HG03097 (cell line): Measurements from ENCODE around the gene HELZ.
A peak's percentile ranks its signal among the peaks of the same experiment; 100 is the strongest.

Source experiments
- ATAC-seq: cut with Tn5 transposase; IDR thresholded peaks from one replicate; pipeline ENCODE4 v1.9.1; 2021; ENCODE audit not compliant: unreplicated experiment, low FRiP score

Gene HELZ

DNA sequence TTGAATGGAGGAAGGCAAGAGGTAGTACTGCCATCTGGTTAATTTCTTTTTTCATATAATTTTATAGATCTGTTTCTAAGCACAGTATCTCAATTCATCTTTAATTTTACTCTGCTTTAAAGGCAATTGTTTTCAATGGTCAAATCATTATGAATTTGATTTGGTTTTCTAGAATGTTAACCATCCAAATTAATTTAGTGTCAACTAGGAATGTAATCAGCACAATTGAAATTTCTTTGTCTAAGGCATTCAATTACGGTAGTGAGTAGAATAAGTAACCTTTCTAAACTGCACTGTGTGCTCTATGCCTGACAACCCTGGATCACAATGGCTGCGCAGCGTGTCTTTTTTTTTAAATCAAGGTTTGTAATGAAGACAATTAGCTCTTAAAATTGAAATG is 156.4 kb downstream of the HELZ start:
- ATAC-seq, result no peak

DNA sequence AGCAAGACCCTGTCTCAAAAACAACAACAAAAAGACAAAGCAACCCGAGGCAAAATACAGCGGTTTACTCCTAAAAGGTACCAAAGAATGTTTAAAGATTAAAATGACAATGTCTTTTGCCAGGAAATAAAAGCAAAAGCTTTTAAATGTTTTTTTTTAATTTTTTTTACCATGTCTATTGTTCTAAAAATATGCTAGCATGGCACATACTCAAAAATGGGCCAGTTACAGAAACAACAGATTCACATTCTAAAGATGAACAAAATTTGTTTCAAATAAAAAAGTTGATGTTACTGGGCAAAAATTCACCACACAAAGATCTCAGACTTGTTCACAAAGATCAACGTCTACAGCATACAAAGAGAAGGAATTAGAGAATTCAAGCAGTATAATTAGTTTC is 159.6 kb downstream of the HELZ start:
- ATAC-seq, result no peak

DNA sequence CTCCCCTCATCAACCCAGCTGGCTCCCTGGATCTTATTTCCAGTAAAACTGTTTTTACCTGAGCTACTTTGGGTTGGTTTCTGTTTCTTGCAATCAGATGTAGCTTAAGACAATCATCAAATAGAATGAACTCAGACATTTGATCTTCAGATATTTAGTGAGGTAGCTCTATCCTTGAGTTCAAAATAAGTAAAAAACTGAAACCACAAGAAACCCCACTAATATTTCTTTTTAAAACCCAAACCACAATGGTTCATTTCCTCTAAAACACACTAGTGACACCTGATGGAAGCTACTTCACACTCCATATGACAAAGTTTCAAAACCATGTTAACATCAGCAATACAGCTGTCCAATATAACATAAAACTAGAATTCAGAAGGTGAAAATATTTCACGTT is 162.9 kb downstream of the HELZ start:
- peak; percentile 62 for ATAC-seq

DNA sequence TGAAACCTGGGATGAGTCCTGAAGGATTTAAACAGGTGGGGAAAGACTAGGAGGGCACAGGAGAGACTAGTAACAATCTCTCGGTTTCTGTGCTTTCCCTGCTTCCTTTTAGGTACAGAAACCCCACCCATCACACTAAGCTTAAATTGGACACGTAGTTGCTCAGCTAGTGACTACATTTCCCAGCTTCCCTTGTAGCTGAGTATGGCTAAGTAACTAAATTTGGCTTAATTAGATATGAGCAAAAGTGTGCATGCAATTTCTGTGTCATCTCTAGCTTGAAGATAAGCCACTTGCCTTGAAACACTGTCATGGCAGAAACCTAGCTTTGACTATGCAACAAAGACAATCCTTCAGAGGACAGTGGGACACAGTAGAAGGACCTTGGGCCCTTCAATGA is 164.2 kb downstream of the HELZ start:
- no peak for ATAC-seq

DNA sequence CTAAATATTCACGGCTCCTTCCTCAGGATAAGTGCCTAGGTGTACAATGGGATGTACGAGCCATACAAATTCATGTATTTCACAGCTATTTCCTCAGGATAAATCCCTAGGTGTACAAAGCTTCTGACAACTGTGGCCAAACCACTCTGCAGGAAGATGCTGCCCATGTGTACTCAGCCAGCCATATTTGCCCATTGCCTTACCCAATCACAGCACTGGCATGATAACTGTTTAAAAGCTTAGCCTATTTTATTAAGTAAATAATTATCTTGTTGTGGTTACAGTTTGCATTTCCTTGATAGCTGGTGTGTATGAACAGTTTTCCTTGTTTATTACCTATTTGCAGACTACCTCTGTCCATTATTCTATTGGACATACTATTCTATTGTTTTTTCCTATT is 165.5 kb downstream of the HELZ start:
- ATAC-seq, result no peak

DNA sequence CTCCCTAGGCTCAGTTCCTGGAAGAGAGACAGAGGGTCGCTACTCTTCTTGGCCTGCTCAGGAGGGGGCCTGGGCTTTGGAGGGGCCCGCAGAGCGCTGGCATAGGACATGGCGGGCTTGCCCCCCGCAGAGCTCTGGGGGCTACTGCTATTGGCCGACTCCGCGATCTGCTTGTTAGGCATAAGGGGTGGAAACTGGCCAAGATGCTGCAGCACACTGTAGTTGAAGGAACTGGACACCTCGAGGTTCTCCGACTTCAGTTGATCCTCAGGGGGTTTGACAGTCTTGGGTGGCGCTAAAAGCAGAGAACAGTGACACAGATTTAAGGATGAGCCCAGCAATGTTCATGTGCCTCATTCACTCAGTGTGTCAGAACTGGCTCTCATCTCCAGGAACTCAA is 166.7 kb downstream of the HELZ start:
- ATAC-seq, result no peak

DNA sequence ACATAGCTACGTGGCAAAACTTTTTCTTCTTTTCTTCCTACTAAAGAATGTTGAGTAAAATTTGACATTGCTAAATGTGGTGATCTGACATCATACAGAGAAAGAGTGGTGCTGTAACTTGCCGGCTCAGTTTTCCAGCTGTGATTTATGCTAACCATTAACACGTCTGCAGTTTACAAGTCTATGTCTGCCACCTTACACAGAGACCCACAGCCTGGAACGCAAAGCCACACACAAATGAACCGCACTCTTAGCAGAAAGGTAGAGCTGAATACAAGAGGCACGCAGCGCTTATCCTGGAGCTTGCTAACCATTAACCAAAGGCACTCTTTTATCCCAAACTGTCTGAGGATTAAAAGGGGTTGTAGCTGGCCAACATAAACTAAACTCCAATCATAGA is 168.7 kb downstream of the HELZ start:
- no peak for ATAC-seq

DNA sequence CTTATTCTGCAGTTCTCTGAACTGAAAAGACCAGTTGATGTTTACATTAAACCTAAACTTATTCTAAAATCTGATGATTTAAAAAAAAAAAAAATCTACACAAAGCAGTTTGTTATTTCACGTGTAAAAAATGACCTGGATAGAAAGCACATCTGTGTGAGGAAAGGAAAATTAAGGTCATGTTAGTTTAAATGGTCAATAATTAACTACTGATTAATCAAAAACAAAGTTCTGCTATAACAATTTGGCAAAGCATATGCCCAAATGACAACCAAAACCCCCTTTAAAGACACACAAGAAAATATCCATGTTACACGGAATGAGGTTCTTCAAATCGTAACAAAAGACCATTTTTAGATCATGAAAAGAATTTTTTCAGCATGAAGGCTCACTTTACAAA is 170.2 kb downstream of the HELZ start:
- no peak for ATAC-seq

DNA sequence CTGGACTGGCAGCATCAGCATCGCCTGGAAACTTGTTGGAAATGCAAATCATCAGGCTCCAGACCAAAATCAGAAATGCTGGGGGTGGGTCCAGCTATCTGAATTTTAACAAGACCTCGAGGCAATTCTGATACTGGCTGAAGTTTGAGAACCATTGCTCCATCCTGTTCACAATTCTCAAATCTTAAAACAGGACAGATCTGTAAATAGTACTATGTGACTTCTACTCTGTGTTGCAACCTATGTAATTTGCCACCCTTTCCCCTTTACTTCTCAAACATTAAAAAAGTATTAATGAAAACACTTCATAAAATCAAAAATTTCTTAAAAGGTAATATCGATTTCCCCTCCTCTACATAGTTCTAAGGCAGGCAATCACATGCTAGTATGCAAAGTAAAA is 172.1 kb downstream of the HELZ start:
- no peak for ATAC-seq

DNA sequence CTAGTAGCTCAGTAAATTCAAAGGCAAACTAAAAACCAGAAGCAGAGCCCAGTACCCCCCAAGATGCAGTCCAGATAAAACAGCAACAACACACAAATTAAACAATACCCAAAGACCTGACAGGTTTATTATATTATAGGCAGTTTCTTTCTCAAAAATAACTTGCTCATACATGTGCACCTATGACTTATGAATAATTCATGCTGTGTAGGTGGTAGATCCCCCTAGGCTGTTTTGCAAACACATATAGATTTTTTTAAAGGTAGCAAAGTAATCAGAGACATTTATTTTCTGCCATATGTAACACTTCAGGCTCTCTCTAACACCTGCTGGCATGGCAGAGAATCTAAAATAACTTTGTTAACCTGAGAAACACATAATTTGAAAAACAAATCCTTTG is 173.4 kb downstream of the HELZ start:
- ATAC-seq, result no peak

DNA sequence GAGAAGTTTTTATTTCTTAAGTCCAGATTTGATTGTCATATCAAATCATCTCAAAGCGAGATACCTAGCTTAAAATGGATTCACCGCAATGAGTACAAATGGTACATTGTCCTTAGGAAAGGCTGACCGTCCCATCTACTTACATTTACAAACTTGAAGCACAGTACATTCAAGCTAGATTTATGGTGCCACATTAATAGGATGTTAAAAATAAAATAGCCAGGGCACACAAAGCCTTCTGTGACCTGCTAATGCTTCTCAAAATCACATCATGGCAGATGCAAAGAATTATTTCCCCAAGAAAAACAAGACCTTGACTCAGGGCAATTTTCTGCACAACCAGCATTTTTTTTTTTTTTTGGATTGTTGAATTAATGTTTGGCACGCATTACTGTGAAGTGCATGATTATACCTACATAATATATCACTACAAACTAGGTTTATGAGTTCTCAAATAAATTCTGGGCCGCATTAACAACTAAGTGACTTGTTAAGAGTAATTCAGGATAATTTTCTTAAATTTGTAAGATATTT is 175.3 kb downstream of the HELZ start:
- no peak for ATAC-seq

DNA sequence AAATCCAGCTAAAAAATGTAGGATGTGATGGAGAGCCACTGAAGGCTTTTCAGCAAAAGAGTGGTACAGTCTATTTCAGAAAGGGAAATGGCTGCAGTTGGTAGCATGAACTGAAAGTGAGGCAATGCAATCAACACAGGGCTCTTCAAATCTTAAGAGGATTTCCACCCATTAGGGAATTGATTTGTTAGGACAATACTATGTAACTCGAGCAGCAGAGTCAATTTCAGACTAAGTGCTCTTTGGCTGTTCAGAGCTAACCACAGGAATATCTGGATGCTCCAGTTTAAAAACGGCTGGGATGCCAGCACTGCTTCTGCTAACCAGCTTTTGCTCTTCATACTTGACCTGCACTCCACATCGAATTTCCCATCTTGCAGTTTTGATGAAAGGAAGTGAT is 176.0 kb downstream of the HELZ start:
- ATAC-seq, result no peak

DNA sequence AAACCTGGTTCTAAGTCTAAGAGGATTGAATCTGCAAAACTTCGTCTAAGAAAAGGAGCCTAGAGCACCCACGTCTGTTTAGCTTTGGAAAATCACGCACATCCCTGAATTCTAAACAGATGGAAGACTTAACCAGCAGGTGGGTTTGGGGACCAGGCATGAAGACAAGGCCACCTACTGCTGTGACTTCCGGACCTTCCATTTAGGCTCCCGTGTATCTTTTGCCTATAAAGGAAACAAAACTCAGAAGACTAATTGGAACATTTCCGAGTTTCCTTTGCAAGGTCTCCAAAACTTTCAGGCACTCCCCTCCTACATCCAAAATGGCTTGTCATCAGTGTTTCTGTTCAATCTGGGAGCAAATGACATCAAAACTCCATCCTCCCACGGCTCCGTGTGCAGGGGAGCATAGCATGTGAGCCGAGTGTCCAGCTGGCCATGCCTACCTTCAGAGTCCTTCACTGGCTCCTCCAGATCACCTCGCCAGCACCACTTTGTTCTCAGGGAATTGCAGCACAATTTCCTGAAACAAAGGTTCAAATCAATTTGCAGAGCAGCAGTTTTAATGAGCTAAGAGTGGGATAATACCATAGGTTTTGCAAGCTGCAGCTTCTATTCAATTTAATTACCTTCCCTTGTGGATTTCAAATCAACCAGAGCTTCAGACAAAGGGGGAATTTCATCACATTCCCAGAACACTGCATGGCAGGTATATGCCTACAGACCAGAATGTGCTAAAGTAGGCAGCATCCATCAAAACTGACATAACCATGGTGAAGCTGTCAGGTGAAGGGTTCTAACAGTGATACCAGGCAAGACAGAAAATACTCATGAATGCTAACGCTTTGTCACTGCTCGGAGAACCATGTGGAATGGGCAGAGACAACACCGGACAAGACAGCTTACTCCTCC is 177.2 kb downstream of the HELZ start:
- ATAC-seq, result no peak

DNA sequence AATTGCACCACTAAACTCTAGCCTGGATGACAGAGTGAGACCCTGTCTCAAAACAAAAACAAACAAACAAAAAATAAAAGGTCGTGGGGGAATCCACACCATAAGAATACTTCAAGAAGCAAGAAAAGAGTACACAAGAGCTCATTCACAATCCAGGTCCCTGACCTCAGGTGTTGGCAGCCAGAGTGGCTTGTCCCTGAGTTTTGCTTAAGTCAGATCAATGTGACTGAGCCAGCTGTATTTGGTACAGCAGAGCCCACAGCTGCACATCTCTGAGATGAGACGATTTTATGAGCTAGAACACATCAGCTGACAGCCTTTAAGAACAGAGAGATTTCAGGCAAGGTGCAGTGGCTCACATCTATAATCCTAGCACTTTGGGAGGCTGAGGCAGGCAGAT is 178.3 kb downstream of the HELZ start:
- ATAC-seq, result no peak

DNA sequence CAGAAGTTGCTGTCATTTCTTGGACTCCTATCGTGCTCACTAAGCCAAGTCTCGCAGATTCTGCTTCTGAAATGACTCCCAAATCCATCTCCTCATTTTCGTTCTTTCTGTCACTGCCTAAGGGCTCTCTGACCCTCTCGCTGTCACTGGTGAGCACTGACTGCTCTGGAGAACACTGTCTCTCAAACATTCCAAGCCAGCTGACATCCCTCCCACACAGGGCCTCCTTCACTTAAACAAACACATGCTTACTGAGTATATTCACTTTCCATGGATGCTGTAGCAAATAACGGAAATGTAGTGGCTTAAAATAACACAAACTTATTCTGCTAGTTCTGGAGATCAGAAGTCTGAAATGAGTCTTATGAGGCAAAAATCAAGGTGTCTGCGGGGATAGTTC is 181.9 kb downstream of the HELZ start:
- no peak for ATAC-seq

DNA sequence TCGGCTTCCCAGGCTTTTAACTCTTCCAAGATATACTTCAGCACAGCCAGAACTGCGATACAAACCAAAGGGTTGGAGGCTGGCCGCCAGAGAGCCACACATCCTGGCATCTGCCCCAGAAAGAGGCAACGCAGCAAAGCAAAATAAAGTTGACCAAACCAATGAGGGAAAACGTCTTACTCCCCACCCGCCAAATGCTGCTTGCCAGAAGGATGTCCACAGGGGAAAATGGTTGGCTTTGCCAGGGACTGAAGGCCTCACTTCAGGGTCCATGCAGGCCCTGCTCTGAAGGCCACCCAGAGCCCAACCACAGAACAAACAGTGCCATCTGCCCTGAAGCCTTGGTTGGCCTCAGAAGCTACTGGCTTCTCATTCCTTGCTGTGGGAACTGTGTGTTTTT is 185.6 kb downstream of the HELZ start:
- ATAC-seq, result no peak

DNA sequence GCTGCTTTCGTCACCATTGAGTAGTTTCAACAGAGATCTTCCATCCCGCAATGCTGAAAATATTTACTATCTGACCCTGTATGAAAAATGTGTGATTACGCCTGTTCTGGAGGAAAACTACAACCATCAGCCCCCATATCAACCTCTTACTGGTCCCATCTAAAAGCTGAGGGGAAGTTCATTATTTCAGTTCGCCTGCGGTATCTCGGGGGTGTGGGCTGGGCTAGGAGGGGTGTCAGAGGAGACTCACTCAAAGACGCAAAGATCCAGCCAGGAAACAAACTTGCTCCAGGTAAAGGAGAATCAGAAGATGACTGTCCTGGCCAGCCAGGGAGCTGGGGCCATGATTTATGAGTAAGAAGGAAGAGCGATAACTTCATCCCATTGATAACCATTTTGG is 187.0 kb downstream of the HELZ start:
- ATAC-seq, result no peak

DNA sequence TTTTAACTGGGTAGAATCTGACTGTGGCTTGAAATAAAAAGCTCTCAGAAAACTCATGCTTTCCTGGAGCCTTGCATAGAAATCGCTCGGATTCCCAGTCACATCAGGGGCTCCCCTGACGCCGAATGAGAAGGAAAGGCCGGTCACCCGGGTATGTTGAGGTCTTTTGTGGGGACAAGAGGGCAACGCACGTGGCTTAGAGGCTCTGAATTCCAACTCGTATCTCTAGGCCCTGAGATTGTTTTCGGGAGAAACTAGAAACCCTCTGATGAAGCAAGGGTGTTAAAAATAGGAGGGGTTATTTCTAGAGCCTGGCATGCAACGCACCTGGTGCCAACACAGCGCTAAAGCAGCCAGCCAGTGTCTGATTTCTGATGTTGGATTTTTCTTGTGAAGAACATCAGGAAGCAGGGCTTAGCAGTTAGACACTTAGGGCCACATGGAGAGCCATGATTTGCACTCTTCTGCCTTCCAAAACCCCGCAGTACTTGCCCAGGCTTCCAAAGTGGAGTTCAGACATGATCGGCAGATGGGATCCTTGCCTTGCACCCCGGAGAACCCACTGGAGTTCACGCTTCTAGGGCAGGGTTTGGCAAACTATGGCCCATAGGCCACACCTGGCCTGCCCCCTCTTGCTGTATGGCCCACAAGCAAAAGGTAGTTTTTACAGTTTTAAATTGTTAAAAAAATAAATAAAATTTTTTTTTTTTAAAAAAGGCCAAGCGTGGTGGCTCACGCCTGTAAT is 188.1 kb downstream of the HELZ start:
- no peak for ATAC-seq

DNA sequence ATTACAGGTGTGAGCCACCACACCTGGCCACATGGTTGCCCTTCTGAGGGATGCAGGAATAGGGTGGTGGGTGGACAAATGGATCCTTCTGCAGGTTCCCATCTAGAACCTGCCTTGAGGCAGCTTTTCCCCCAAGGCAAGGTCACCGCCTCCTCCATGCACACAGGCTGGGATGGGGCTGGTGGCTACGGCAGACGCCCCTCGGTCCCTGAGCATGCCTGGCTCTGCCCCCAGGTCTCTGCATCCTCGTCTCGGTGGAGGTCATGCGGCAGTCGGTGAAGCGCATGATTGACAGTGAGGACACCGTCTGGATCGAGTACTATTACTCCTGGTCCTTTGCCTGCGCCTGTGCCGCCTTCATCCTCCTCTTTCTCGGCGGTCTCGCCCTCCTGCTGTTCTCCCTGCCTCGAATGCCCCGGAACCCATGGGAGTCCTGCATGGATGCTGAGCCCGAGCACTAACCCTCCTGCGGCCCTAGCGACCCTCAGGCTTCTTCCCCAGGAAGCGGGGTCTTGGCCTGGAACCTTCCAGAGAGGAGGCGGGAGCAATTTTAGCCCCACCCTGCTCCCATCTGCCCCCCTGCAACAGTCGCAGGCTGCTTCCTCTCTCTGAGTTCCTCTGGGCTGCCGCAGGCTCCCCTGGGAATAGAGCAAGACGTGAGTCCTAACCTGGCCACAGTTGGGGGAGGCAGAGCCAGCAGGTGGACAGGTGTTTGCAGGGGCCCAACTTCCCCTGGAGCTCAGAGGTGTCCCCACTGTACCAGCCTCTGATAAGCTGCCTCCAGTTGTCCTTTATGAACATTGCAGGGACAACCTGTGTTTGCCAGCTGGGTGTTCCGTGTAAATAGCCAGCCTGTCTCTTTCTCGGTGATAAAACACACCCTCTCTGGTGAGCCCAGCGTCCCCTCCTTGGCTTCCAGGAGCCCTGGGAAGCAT is 188.9 kb downstream of the HELZ start:
- ATAC-seq, result no peak

DNA sequence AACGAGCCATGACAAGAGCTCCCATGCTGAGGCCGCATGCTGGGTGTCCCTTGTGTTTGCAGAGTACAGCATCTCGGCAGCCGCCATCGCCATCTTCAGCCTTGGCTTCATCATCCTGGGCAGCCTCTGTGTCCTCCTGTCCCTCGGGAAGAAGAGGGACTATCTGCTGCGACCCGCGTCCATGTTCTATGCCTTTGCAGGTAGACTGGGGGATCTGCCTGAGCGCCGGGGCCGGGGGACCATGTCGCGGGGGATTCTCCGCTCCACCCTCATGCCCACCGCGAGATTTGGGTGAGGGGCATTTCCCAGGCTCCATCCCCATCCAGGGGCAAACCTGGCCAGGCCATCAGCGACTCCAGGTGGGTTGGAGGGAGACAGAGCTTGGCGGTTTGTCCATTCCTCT is 190.0 kb downstream of the HELZ start:
- no peak for ATAC-seq

DNA sequence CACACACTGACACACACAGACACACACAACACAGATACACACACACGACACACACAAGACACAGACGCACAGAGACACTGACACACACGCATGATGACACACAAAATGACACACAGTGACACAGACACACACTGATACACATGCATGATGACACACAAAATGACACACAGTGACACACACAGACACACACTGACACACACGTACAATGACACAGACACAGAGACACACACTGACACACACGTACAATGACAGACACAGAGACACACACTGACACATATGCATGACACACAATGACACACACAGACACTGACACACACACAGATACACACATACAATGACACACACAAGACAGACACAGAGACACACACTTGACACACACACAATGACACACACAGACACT is 190.4 kb downstream of the HELZ start:
- ATAC-seq, result no peak
